HEK293 (cell line): ENCODE data around the gene C1orf21.

Experiments
- CTCF ChIA-PET: fragments of 350-600 bp; formaldehyde crosslinking; extraction: SDS; loops from one replicate; lab custom pipeline; 2021; ENCODE audit warnings: antibody characterized with exemption; lab: Yijun Ruan, JAX
- POLR2A ChIA-PET: fragments of 300-600 bp; formaldehyde crosslinking; extraction: SDS; loops from one replicate; lab custom pipeline; 2020; ENCODE audit warnings: antibody characterized with exemption, inconsistent platforms; lab: Yijun Ruan, JAX
- H3K27ac ChIP-seq: fragments of 200-500 bp; sonication (Bioruptor generic); 2 replicates; pipeline ENCODE4 v1.5.1; 2014; ENCODE audit warnings: low read depth, low read length, control low read depth, inconsistent platforms; ENCODE audit errors: extremely low read depth
- H3K36me3 ChIP-seq, 2 experiments: fragments of 200-500 bp in 1 of 2; sonication (Bioruptor generic) in 1 of 2; 1 replicate in 1 of 2; 2 replicates in 1 of 2; pipeline ENCODE4 v1.5.1; 2014 to 2017; ENCODE audit warnings: inconsistent platforms in 2 of 2, low read length in 2 of 2; ENCODE audit not compliant: control insufficient read depth in 2 of 2, insufficient read depth in 1 of 2
- H3K4me1 ChIP-seq: fragments of 200-500 bp; sonication (Bioruptor generic); 2 replicates; pipeline ENCODE4 v1.5.1; 2014; ENCODE audit warnings: mild to moderate bottlenecking, low read length, inconsistent platforms; ENCODE audit not compliant: control insufficient read depth, insufficient read depth
- H3K4me3 ChIP-seq: 2 replicates; pipeline ENCODE4 v1.5.1; 2011; ENCODE audit warnings: low read depth, mild to moderate bottlenecking, control low read depth, low read length, moderate library complexity
- H3K9me3 ChIP-seq: fragments of 200-500 bp; sonication (Bioruptor generic); 2 replicates; pipeline ENCODE4 v1.5.1; 2014; ENCODE audit warnings: low read depth, low read length, inconsistent platforms; ENCODE audit not compliant: control insufficient read depth, insufficient read depth
- HOXD13 ChIP-seq: sonication (generic); formaldehyde crosslinking; IDR thresholded peaks from 2 replicates; pipeline ENCODE4 v1.8.0; 2022; ENCODE audit warnings: missing genetic modification reagents, borderline replicate concordance
- MYNN ChIP-seq: fragments of 450-650 bp; formaldehyde crosslinking; IDR thresholded peaks from 2 replicates; pipeline ENCODE4 v1.5.1; 2016; ENCODE audit warnings: missing biosample characterization, missing genetic modification characterization, borderline replicate concordance
- TRIM28 ChIP-seq: IDR thresholded peaks from 2 replicates; pipeline ENCODE4 v1.6.1; 2011; ENCODE audit warnings: low read length, control low read depth, borderline replicate concordance
- WT1 ChIP-seq: fragments of 450-650 bp; formaldehyde crosslinking; IDR thresholded peaks from 2 replicates; pipeline ENCODE4 v1.5.1; 2016; ENCODE audit warnings: missing biosample characterization, missing genetic modification characterization
- ZIC2 ChIP-seq: fragments of 450-650 bp; formaldehyde crosslinking; IDR thresholded peaks from 2 replicates; pipeline ENCODE4 v1.5.1; 2016; ENCODE audit warnings: missing biosample characterization, missing genetic modification characterization
- ZNF112 ChIP-seq: fragments of 450-650 bp; formaldehyde crosslinking; IDR thresholded peaks from 2 replicates; pipeline ENCODE4 v1.5.0; 2017; ENCODE audit warnings: missing biosample characterization, missing genetic modification characterization
- ZNF138 ChIP-seq: fragments of 450-650 bp; formaldehyde crosslinking; IDR thresholded peaks from 2 replicates; pipeline ENCODE4 v1.5.1; 2016; ENCODE audit warnings: missing biosample characterization, missing genetic modification characterization, borderline replicate concordance
- ZNF175 ChIP-seq: fragments of 450-650 bp; formaldehyde crosslinking; IDR thresholded peaks from 2 replicates; pipeline ENCODE4 v1.5.1; 2016; ENCODE audit warnings: missing biosample characterization, missing genetic modification characterization
- ZNF211 ChIP-seq: fragments of 450-650 bp; formaldehyde crosslinking; IDR thresholded peaks from 2 replicates; pipeline ENCODE4 v1.5.1; 2016; ENCODE audit warnings: low read depth, missing biosample characterization, missing genetic modification characterization
- ZNF239 ChIP-seq: fragments of 450-650 bp; formaldehyde crosslinking; IDR thresholded peaks from 2 replicates; pipeline ENCODE4 v1.5.1; 2016; ENCODE audit warnings: missing biosample characterization, missing genetic modification characterization
- ZNF24 ChIP-seq: fragments of 450-650 bp; formaldehyde crosslinking; IDR thresholded peaks from 2 replicates; pipeline ENCODE4 v1.5.1; 2016; ENCODE audit warnings: missing biosample characterization, missing genetic modification characterization
- ZNF274 ChIP-seq, 2 experiments: fragments of 200-500 bp in 1 of 2; fragments of 450-650 bp in 1 of 2; sonication (Bioruptor generic) in 1 of 2; formaldehyde crosslinking in 1 of 2; IDR thresholded peaks; 2 replicates each; pipeline versions ENCODE4 v1.5.1 to v1.6.1; 2014 to 2016; ENCODE audit warnings: borderline replicate concordance in 1 of 2, inconsistent platforms in 1 of 2, low read length in 1 of 2, missing biosample characterization in 1 of 2, missing genetic modification characterization in 1 of 2
- ZNF473 ChIP-seq: fragments of 450-650 bp; formaldehyde crosslinking; IDR thresholded peaks from 2 replicates; pipeline ENCODE4 v1.5.1; 2017; ENCODE audit warnings: missing biosample characterization, missing genetic modification characterization
- ZNF549 ChIP-seq: fragments of 450-650 bp; IDR thresholded peaks from 2 replicates; pipeline ENCODE4 v1.5.1; 2018; ENCODE audit warnings: missing biosample characterization, missing genetic modification characterization, mild to moderate bottlenecking, inconsistent platforms, moderate library complexity
- ZNF555 ChIP-seq: fragments of 450-650 bp; formaldehyde crosslinking; conservative IDR thresholded peaks from 2 replicates; pipeline ENCODE4 v1.5.1; 2017; ENCODE audit warnings: missing biosample characterization, mild to moderate bottlenecking, missing genetic modification characterization, inconsistent platforms
- ZNF571 ChIP-seq: fragments of 450-650 bp; formaldehyde crosslinking; IDR thresholded peaks from 2 replicates; pipeline ENCODE4 v1.5.0; 2017; ENCODE audit warnings: missing biosample characterization, missing genetic modification characterization
- ZNF626 ChIP-seq: fragments of 450-650 bp; sonication (Bioruptor Pico); formaldehyde crosslinking; IDR thresholded peaks from 2 replicates; pipeline ENCODE4 v1.5.1; 2018; ENCODE audit warnings: missing biosample characterization, missing genetic modification characterization, inconsistent platforms
- ZNF654 ChIP-seq: fragments of 450-650 bp; formaldehyde crosslinking; IDR thresholded peaks from 2 replicates; pipeline ENCODE4 v1.5.1; 2016; ENCODE audit warnings: low read depth, missing biosample characterization, missing genetic modification characterization
- ZNF776 ChIP-seq: fragments of 450-650 bp; formaldehyde crosslinking; IDR thresholded peaks from 2 replicates; pipeline ENCODE4 v1.5.0; 2017; ENCODE audit warnings: missing biosample characterization, missing genetic modification characterization, borderline replicate concordance
- ZNF792 ChIP-seq: fragments of 450-650 bp; formaldehyde crosslinking; IDR thresholded peaks from 2 replicates; pipeline ENCODE4 v1.5.1; 2016; ENCODE audit warnings: missing biosample characterization, missing genetic modification characterization
- TF ChIP-seq, protein P1 (sequence below): fragments of 450-650 bp; formaldehyde crosslinking; IDR thresholded peaks from 2 replicates; pipeline ENCODE4; 2016; ENCODE audit warnings: missing biosample characterization, missing genetic modification characterization
- TF ChIP-seq, protein P2 (sequence below): fragments of 450-650 bp; formaldehyde crosslinking; IDR thresholded peaks from 2 replicates; pipeline ENCODE4 v1.5.0; 2017; ENCODE audit warnings: missing biosample characterization, missing genetic modification characterization, borderline replicate concordance
- TF ChIP-seq, protein P3 (sequence below): fragments of 450-650 bp; formaldehyde crosslinking; IDR thresholded peaks from 2 replicates; pipeline ENCODE4 v1.5.1; 2017; ENCODE audit warnings: missing biosample characterization, missing genetic modification characterization
- TF ChIP-seq, protein P4 (sequence below): IDR thresholded peaks from 2 replicates; pipeline ENCODE4 v1.6.1; 2011; ENCODE audit warnings: mild to moderate bottlenecking, low read depth, low read length, borderline replicate concordance

C1orf21 gene

DNA sequence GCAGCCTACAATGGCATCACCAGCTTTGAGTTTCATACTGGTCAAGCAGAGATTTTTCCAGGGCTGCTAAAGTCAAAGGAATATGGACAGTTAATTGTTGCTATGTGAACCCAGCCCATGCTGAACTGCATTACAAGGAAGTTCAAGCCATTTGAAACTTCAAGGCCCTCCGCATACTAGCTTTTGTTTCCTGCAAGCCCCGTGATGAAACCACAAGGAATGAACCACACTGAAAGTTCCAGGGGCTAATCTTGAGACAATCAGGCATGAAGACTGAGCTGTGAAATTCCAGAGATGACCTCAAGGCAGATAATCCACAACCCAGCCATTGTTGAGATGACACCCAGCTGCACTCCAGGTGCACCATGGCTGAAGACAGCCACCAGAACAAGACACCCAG, 180.8 kb downstream of the C1orf21 start:
- H3K4me1 ChIP-seq: no peaks in the 10 kb centered on the region
- no peaks in the 10 kb centered on the region for H3K9me3 ChIP-seq
- H3K36me3 ChIP-seq: no peaks in the 10 kb centered on the region
- no peak overlapping the region for H3K27ac ChIP-seq
- CTCF ChIA-PET: interaction anchor here (0.6 to 1.4 kb wide), 3 partner anchors 9 to 388 kb away, joined by 3 read pairs; no protein-coding TSS in a partner anchor
- no peak for TF ChIP-seq ZNF555 (tag by site-specific recombination)
- no peak for TF ChIP-seq ZNF175
- no peak for TF ChIP-seq HOXD13 (CRISPR knock-in tag)
- no peak for TF ChIP-seq ZNF473 (tag by site-specific recombination)
- TF ChIP-seq ZNF654 (tag by site-specific recombination): no peak
- no peak for TF ChIP-seq MYNN (tag by site-specific recombination)
- TF ChIP-seq, all 188 proteins: peak for 0
- H3K4me3 ChIP-seq: no peak overlapping the region
- POLR2A ChIA-PET: no interaction called here

DNA sequence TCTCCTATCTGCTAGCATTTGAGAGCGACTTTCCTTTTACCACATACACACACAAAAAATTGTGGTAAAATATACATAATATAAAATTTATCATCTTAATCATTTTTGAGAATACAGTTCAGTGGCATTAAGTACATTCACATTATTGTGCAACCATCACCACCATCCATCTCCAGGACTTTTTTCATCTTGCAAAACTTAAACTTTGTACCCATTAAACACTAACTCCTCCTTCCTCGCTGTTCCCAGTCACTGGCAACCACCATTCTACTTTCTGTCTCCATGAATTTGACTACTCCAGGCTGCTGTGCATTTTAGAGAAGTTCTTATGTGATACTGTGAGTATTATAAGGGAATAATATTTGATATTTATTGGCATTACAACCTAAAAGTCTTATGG, 181.3 kb downstream of the C1orf21 start:
- POLR2A ChIA-PET: no interaction called here
- H3K4me1 ChIP-seq: no peaks in the 10 kb centered on the region
- TF ChIP-seq ZNF239: no peak
- no peak for TF ChIP-seq ZNF792
- TF ChIP-seq ZNF776 (tag by site-specific recombination): no peak
- no peak for TF ChIP-seq ZNF549 (tag by site-specific recombination)
- TF ChIP-seq, all 188 proteins: peak for 0
- Histone ChIP-seq H3K27ac (no peak overlapping the region), H3K9me3 (no peaks in the 10 kb centered on the region), H3K4me3 (no peak overlapping the region), H3K36me3 (no peaks in the 10 kb centered on the region)
- CTCF ChIA-PET: interaction anchor here (0.6 to 0.8 kb wide), 3 partner anchors 95 to 388 kb away, joined by 3 to 4 read pairs (median 3); no protein-coding TSS in a partner anchor

DNA sequence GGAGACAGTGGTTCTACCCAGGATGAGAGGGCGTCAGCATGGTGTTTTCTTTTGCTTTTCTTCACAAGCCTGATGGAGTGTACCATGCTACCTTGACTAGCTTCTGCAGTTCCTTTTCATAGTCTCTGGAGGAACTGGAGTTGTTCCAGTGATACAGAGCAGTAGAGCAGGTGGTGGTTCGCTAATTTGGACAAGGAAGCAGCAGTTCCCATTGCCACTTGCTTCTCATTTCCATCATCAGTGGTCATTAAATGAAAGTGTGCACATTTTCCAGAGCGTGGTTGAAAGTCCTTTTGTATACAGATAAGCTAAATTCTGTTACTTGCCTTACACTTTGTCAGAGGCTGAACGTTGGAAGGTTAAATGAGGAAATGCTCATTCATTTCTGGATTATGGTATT, 182.3 kb downstream of the C1orf21 start:
- H3K4me3 ChIP-seq: no peak overlapping the region
- ChIA-PET POLR2A (no interaction called here), CTCF (no interaction called here)
- no peaks in the 10 kb centered on the region for H3K36me3 ChIP-seq
- no peak overlapping the region for H3K27ac ChIP-seq
- no peaks in the 10 kb centered on the region for H3K9me3 ChIP-seq
- TF ChIP-seq ZNF211 (tag by site-specific recombination) (no peak), ZNF626 (tag by site-specific recombination) (no peak), ZNF112 (tag by site-specific recombination) (no peak), TRIM28 (no peak), ZNF571 (tag by site-specific recombination) (no peak), ZNF274 (IDR thresholded peaks at IDR 0.05; ENCODE audit: low read length) (no peak), ZNF274 (tag by site-specific recombination; IDR thresholded peaks at IDR 0.05; ENCODE audit: borderline replicate concordance) (no peak), ZNF473 (tag by site-specific recombination) (no peak), MYNN (tag by site-specific recombination) (no peak), ZNF24 (no peak), ZNF138 (tag by site-specific recombination) (no peak), WT1 (no peak), ZIC2 (tag by site-specific recombination) (no peak)
- TF ChIP-seq, protein P1, sequence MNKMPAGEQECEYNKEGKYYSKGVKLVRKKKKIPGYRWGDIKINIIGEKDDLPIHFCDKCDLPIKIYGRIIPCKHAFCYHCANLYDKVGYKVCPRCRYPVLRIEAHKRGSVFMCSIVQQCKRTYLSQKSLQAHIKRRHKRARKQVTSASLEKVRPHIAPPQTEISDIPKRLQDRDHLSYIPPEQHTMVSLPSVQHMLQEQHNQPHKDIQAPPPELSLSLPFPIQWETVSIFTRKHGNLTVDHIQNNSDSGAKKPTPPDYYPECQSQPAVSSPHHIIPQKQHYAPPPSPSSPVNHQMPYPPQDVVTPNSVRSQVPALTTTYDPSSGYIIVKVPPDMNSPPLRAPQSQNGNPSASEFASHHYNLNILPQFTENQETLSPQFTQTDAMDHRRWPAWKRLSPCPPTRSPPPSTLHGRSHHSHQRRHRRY (tag by site-specific recombination): no peak
- TF ChIP-seq, protein P2, sequence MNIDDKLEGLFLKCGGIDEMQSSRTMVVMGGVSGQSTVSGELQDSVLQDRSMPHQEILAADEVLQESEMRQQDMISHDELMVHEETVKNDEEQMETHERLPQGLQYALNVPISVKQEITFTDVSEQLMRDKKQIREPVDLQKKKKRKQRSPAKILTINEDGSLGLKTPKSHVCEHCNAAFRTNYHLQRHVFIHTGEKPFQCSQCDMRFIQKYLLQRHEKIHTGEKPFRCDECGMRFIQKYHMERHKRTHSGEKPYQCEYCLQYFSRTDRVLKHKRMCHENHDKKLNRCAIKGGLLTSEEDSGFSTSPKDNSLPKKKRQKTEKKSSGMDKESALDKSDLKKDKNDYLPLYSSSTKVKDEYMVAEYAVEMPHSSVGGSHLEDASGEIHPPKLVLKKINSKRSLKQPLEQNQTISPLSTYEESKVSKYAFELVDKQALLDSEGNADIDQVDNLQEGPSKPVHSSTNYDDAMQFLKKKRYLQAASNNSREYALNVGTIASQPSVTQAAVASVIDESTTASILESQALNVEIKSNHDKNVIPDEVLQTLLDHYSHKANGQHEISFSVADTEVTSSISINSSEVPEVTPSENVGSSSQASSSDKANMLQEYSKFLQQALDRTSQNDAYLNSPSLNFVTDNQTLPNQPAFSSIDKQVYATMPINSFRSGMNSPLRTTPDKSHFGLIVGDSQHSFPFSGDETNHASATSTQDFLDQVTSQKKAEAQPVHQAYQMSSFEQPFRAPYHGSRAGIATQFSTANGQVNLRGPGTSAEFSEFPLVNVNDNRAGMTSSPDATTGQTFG (tag by site-specific recombination): no peak
- TF ChIP-seq, protein P3, sequence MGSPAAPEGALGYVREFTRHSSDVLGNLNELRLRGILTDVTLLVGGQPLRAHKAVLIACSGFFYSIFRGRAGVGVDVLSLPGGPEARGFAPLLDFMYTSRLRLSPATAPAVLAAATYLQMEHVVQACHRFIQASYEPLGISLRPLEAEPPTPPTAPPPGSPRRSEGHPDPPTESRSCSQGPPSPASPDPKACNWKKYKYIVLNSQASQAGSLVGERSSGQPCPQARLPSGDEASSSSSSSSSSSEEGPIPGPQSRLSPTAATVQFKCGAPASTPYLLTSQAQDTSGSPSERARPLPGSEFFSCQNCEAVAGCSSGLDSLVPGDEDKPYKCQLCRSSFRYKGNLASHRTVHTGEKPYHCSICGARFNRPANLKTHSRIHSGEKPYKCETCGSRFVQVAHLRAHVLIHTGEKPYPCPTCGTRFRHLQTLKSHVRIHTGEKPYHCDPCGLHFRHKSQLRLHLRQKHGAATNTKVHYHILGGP (tag by site-specific recombination): no peak
- TF ChIP-seq, protein P4, sequence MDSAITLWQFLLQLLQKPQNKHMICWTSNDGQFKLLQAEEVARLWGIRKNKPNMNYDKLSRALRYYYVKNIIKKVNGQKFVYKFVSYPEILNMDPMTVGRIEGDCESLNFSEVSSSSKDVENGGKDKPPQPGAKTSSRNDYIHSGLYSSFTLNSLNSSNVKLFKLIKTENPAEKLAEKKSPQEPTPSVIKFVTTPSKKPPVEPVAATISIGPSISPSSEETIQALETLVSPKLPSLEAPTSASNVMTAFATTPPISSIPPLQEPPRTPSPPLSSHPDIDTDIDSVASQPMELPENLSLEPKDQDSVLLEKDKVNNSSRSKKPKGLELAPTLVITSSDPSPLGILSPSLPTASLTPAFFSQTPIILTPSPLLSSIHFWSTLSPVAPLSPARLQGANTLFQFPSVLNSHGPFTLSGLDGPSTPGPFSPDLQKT: no peak
- H3K4me1 ChIP-seq: no peaks in the 10 kb centered on the region
